Pancreas (tissue), 10 donors: ENCODE measurements around the gene BNIP5. TPM values are rescaled to one million over a fixed set of nuclear protein-coding genes. Genes with fewer than 3 reads are reported as not detected.
A peak's percentile ranks its signal among the peaks of the same experiment; 100 is the strongest.

Experiments used
- ATAC-seq, 4 donors: fragments of 200-7000 bp; cut with Tn5 transposase; one replicate each; pipeline versions ENCODE4 v1.8.0 to v1.9.1; 2020; ENCODE audit warnings: mild to moderate bottlenecking in 4 of 4, moderate library complexity in 4 of 4
- DNase-seq, 6 donors: peaks; one replicate each; pipeline ENCODE4 v3.0.0-alpha.2; 2020
- FAIRE-seq: peaks from 2 replicates; lab custom pipeline; 2012; peaks lifted over from hg19 to GRCh38; lab: Jason Lieb, UNC
- H3K27ac ChIP-seq, 4 donors: fragments of 200-600 bp; sonication (generic); 1 replicate in 3 of 4; 2 replicates in 1 of 4; pipeline versions ENCODE4 v1.5.0 to v1.8.0; 2020
- H3K27me3 ChIP-seq, 4 donors: fragments of 200-600 bp; one replicate each; pipeline ENCODE4 v1.8.0; 2021
- H3K36me3 ChIP-seq, 3 donors: fragments of 200-600 bp; sonication (generic) in 1 of 3; one replicate each; pipeline versions ENCODE4 v1.5.0 to v1.8.0; 2020 to 2021
- H3K4me1 ChIP-seq, 3 donors: fragments of 200-600 bp; one replicate each; pipeline ENCODE4 v1.8.0; 2021
- H3K4me3 ChIP-seq, 4 donors: fragments of 200-600 bp; sonication (generic) in 2 of 4; one replicate each; pipeline versions ENCODE4 v1.5.0 to v1.8.0; 2020 to 2021
- H3K9me3 ChIP-seq, 4 donors: fragments of 200-600 bp; one replicate each; pipeline ENCODE4 v1.8.0; 2021
- WGBS, 2 donors: extraction: QIAGEN DNeasy Blood & Tissue Kit; methylation state at CpG; one replicate each; pipeline ENCODE4 v1.1.7; 2013; 5-methylcytosine and 5-hydroxymethylcytosine counted together
- intact Hi-C, 3 donors: fragments of 100-400 bp; cut with DNase I; formaldehyde crosslinking; loops; one replicate each; pipeline versions ENCODE4 v1.11.1 to v1.14.2; 2022
- polyA plus RNA-seq, 2 donors: library from polyadenylated mRNA; stranded (reverse); fragments of 200-250 nt; gene quantifications; one replicate each; pipeline ENCODE4 v1.2.3, GENCODE V29; 2013
- total RNA-seq, 6 donors: library from RNA; stranded (reverse); fragmentation: NEBNext Ultra II Directional in 4 of 6; extraction: Animal tissue kit (Norgen Biotek cat#: 25700) in 4 of 6; gene quantifications; one replicate each; pipeline versions ENCODE4 v1.2.1 to v1.2.4, GENCODE V29; 2021 to 2023
- TF ChIP-seq, protein P1 (sequence below), 4 donors: fragments of 200-600 bp; sonication (generic) in 3 of 4; IDR thresholded peaks; one replicate each; pipeline versions ENCODE4 v1.5.0 to v1.8.0; 2021; ENCODE audit warnings: antibody characterized with exemption in 4 of 4
- donor health status: healthy with polysubstance abuse.
- donor health status: DM: no; HTN: no; CAD: no; lungs with moderate emphysema.
- donor health status: DM: no; HTN: no; CAD: no.
- donor health status: control.
- donor health status: control.
- donor health status: Bipolar disorder and iron deficiency.
- donor health status: DM: yes; HTN: yes; CAD: no.
- donor health status: DM: no; HTN: no; CAD: no.
- donor health status: DM: no; HTN: no; CAD: no.
- donor health status: DM: yes; HTN: yes; CAD: no.

Gene BNIP5
- total and polyA plus RNA-seq, 8 donors: 0.12 to 37.5 (median 0.38) TPM

DNA sequence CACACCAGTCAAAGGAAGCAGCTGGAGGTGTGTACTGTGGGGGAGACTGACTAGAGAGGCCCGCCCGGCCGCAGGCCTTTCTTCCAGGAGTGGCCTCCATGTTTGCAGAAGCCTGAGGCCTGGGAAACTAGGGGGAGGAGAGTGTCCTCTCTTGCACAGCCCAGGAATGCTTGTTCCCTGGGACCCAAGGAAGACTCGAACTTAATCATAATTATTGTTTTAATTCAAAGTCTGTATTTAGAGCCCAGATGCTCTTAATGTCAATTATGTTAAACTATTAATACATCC lies 23.1 kb downstream of the BNIP5 start:
- intact Hi-C loops: no loop called here
- ATAC-seq (no peak), DNase-seq (no peak), FAIRE-seq (no peak)
- Histone ChIP-seq H3K27ac (no peak overlapping the region), H3K36me3 (no peaks in the 10 kb centered on the region), H3K4me3 (no peak overlapping the region), H3K27me3 (no peaks in the 10 kb centered on the region), H3K4me1 (no peaks in the 10 kb centered on the region), H3K9me3 (no peaks in the 10 kb centered on the region)
- WGBS, 2 donors: 93 to 95% methylated on average over 4 of the region's 4 CpGs
- TF ChIP-seq, protein P1, sequence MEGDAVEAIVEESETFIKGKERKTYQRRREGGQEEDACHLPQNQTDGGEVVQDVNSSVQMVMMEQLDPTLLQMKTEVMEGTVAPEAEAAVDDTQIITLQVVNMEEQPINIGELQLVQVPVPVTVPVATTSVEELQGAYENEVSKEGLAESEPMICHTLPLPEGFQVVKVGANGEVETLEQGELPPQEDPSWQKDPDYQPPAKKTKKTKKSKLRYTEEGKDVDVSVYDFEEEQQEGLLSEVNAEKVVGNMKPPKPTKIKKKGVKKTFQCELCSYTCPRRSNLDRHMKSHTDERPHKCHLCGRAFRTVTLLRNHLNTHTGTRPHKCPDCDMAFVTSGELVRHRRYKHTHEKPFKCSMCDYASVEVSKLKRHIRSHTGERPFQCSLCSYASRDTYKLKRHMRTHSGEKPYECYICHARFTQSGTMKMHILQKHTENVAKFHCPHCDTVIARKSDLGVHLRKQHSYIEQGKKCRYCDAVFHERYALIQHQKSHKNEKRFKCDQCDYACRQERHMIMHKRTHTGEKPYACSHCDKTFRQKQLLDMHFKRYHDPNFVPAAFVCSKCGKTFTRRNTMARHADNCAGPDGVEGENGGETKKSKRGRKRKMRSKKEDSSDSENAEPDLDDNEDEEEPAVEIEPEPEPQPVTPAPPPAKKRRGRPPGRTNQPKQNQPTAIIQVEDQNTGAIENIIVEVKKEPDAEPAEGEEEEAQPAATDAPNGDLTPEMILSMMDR (IDR thresholded peaks at IDR 0.05): no peak

GRCh38 chr6:36312854-36313648 lies 23.6 kb downstream of the BNIP5 start:
- 76 to 82% methylated on average over 8 of the region's 8 CpGs for WGBS, 2 donors
- Histone ChIP-seq H3K4me1 (no peaks in the 10 kb centered on the region), H3K9me3 (no peaks in the 10 kb centered on the region), H3K36me3 (no peaks in the 10 kb centered on the region), H3K27ac (no peak overlapping the region), H3K27me3 (no peaks in the 10 kb centered on the region), H3K4me3 (no peak overlapping the region)
- no peak for ATAC-seq
- intact Hi-C loops: no loop called here
- DNase-seq: no peak
- TF ChIP-seq, protein P1 (IDR thresholded peaks at IDR 0.05): no peak
- FAIRE-seq: no peak

GRCh38 chr6:36309900-36310299 lies 26.8 kb downstream of the BNIP5 start:
- no peaks in the 10 kb centered on the region for H3K36me3 ChIP-seq
- WGBS, 2 donors: 94 to 98% methylated on average over 2 of the region's 2 CpGs
- no peak for DNase-seq
- no peak for FAIRE-seq
- no peak overlapping the region for H3K4me3 ChIP-seq
- H3K27ac ChIP-seq: no peak overlapping the region
- TF ChIP-seq, protein P1 (IDR thresholded peaks at IDR 0.05): no peak
- no peaks in the 10 kb centered on the region for H3K4me1 ChIP-seq
- H3K9me3 ChIP-seq: no peaks in the 10 kb centered on the region
- no peak for ATAC-seq
- intact Hi-C loops: loop anchor here in 1 of 3 donors (10.0 kb wide), 1 partner anchor 55 kb away; no protein-coding TSS in a partner anchor
- no peaks in the 10 kb centered on the region for H3K27me3 ChIP-seq

GRCh38 chr6:36309203-36309602 lies 27.5 kb downstream of the BNIP5 start:
- DNase-seq: no peak
- ATAC-seq: peak in 1 of 4 donors; percentile 37
- 29 to 35% methylated on average over 7 of the region's 7 CpGs for WGBS, 2 donors
- no peaks in the 10 kb centered on the region for H3K9me3 ChIP-seq
- H3K4me3 ChIP-seq: no peak overlapping the region
- intact Hi-C loops: loop anchor here in 1 of 3 donors (10.0 kb wide), 1 partner anchor 56 kb away; no protein-coding TSS in a partner anchor
- no peak for FAIRE-seq
- no peak overlapping the region for H3K27ac ChIP-seq
- no peaks in the 10 kb centered on the region for H3K4me1 ChIP-seq
- no peaks in the 10 kb centered on the region for H3K36me3 ChIP-seq
- TF ChIP-seq, protein P1 (IDR thresholded peaks at IDR 0.05): no peak
- H3K27me3 ChIP-seq: no peaks in the 10 kb centered on the region

DNA sequence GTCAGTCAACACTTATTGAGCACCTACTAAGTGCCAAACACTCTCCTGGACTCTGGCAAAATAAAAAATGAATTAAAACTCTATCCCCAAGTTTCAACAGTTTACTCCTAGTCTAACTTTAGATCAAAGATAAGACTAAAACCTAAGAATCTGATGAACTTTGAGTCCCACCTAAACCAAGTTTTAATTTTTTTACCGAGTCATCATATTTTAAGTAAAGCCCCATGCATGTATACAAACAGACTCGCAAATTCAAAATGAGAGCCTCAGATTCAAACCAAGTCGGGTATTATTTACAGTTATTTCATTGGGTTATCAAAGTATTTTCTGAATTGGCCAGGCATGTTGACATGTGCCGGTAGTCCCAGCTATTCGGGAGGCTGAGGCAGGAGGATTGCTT lies 28.2 kb downstream of the BNIP5 start:
- TF ChIP-seq, protein P1 (IDR thresholded peaks at IDR 0.05): no peak
- Histone ChIP-seq H3K36me3 (no peaks in the 10 kb centered on the region), H3K9me3 (no peaks in the 10 kb centered on the region), H3K27ac (no peak overlapping the region), H3K4me3 (no peak overlapping the region), H3K27me3 (no peaks in the 10 kb centered on the region), H3K4me1 (no peaks in the 10 kb centered on the region)
- ATAC-seq: no peak
- no peak for DNase-seq
- WGBS, 2 donors: 91 to 93% methylated on average over 5 of the region's 5 CpGs
- no peak for FAIRE-seq
- intact Hi-C loops: loop anchor here in 1 of 3 donors (10.0 kb wide), 1 partner anchor 56 kb away; no protein-coding TSS in a partner anchor
